CD4-positive, alpha-beta T cell treated with Interleukin-17A for 1 hour (primary cell): ENCODE results near the gene PPP1R3C.

Experiments used
- DNase-seq: peaks from one replicate; pipeline ENCODE4 v3.0.0-alpha.2; 2020

The PPP1R3C gene

GRCh38 chr10:91632671-91633550 is at the start of gene PPP1R3C:
Gene PPP1R3C, minus strand, starts transcription at chr10:91633071. Its CDS starts 102 bp downstream, at chr10:91632969.
- peak; percentile 24 for DNase-seq

GRCh38 chr10:91681361-91682276 is 48.7 kb upstream of the PPP1R3C start:
- DNase-seq = no peak

GRCh38 chr10:91680487-91680886 is 47.6 kb upstream of the PPP1R3C start:
- no peak for DNase-seq

- no peak for DNase-seq
Measured at GRCh38 chr10:91679296-91679695, 46.4 kb upstream of the PPP1R3C start.

GRCh38 chr10:91677911-91678310 is 45.0 kb upstream of the PPP1R3C start:
- DNase-seq = no peak

- no peak for DNase-seq
Measured at GRCh38 chr10:91672021-91672608, 39.2 kb upstream of the PPP1R3C start.

- DNase-seq = no peak
Measured at GRCh38 chr10:91668913-91669312, 36.0 kb upstream of the PPP1R3C start.

- no peak for DNase-seq
Measured at GRCh38 chr10:91665842-91666241, 33.0 kb upstream of the PPP1R3C start.

- no peak for DNase-seq
Measured at GRCh38 chr10:91664426-91664825, 31.6 kb upstream of the PPP1R3C start.

- no peak for DNase-seq
Measured at GRCh38 chr10:91662993-91663392, 30.1 kb upstream of the PPP1R3C start.

- DNase-seq = no peak
Measured at GRCh38 chr10:91653219-91653870, 20.5 kb upstream of the PPP1R3C start.

- no peak for DNase-seq
Measured at GRCh38 chr10:91652364-91652763, 19.5 kb upstream of the PPP1R3C start.

- DNase-seq = no peak
Measured at GRCh38 chr10:91643700-91644099, 10.8 kb upstream of the PPP1R3C start.

- no peak for DNase-seq
Measured at GRCh38 chr10:91642831-91643692, 10.2 kb upstream of the PPP1R3C start.

GRCh38 chr10:91636892-91637291 is 4.0 kb upstream of the PPP1R3C start:
- DNase-seq = no peak

GRCh38 chr10:91635401-91636400 is 2.8 kb upstream of the PPP1R3C start:
- peak; percentile 60 for DNase-seq

GRCh38 chr10:91634898-91635297 is 2.0 kb upstream of the PPP1R3C start:
- DNase-seq = no peak

GRCh38 chr10:91634246-91634645 is 1.4 kb upstream of the PPP1R3C start:
- DNase-seq = no peak

- no peak for DNase-seq
Measured at GRCh38 chr10:91630625-91631024, 2.2 kb downstream of the PPP1R3C start.
